ENCODE results near the gene ZDHHC14. TPM values are rescaled to one million over a fixed set of nuclear protein-coding genes. Genes with fewer than 3 reads are reported as not detected.

The ZDHHC14 gene
- total and polyA plus RNA-seq, 2 experiments from 2014 or later = 3.0 to 7.4 TPM

- DNase-seq (ENCODE audit: low spot score) = no peak
- no peak overlapping the region for H3K4me3 ChIP-seq
- H3K36me3 ChIP-seq (ENCODE audit: insufficient read depth) = peaks cover 3% of the 10 kb centered on the region; the same call in 1 of the 2 replicates
- H3K9me2 ChIP-seq (ENCODE audit: insufficient read depth) = 0 out of 2 replicates have a peak, but pooled peaks cover 3% of the 10 kb centered on the region
- peak overlapping the region; percentile 43; the same call in 1 of the 2 replicates for H2AFZ ChIP-seq
- no peaks in the 10 kb centered on the region for H3K79me2 ChIP-seq (replicated peaks; ENCODE audit: insufficient read depth)
- H3K27me3 ChIP-seq (ENCODE audit: insufficient read depth) = no peaks in the 10 kb centered on the region
- H3K36me3 Mint-ChIP-seq (ENCODE audit: low read depth) = peaks cover 41% of the 10 kb centered on the region
- peaks cover 37% of the 10 kb centered on the region for H3K9me3 Mint-ChIP-seq
- peaks cover 8% of the 10 kb centered on the region for H3K27me3 Mint-ChIP-seq (ENCODE audit: insufficient read depth, low read depth, poor library complexity)
- no peak for TF ChIP-seq ZNF114 (CRISPR knock-in tag; IDR thresholded peaks at IDR 0.05)
- no peak for TF ChIP-seq REST (IDR thresholded peaks at IDR 0.05; ENCODE audit: unreplicated experiment)
- no peak for TF ChIP-seq EZH2phosphoT487 (IDR thresholded peaks at IDR 0.05; ENCODE audit: unreplicated experiment)
- TF ChIP-seq POLR2AphosphoS5 (IDR thresholded peaks at IDR 0.05; ENCODE audit: low read depth) = no peak
- TF ChIP-seq ETS1 (IDR thresholded peaks at IDR 0.05) = no peak
- no peak for TF ChIP-seq JUNB (IDR thresholded peaks at IDR 0.05; ENCODE audit: unreplicated experiment)
- no peak for TF ChIP-seq EZH2 (IDR thresholded peaks at IDR 0.05; ENCODE audit: low read depth, unreplicated experiment)
- TF ChIP-seq NANOG (IDR thresholded peaks at IDR 0.05; ENCODE audit: borderline replicate concordance) = no peak
- TF ChIP-seq ZNF462 (CRISPR knock-in tag; IDR thresholded peaks at IDR 0.05) = no peak
- TF ChIP-seq STAT1 (IDR thresholded peaks at IDR 0.05; ENCODE audit: unreplicated experiment) = no peak
- no peak for TF ChIP-seq CTCF (conservative IDR thresholded peaks at IDR 0.05; ENCODE audit: low read depth in 2 of 2)
- no peak for TF ChIP-seq CREB1 (CRISPR knock-in tag; IDR thresholded peaks at IDR 0.05; ENCODE audit: low read depth)
- TF ChIP-seq ZNF331 (CRISPR knock-in tag; IDR thresholded peaks at IDR 0.05; ENCODE audit: low read depth) = no peak
- no peak overlapping the region for H3K27ac Mint-ChIP-seq
- peaks cover 17% of the 10 kb centered on the region for H3F3A ChIP-seq (replicated peaks; ENCODE audit: low read depth)
- H3K27ac ChIP-seq (ENCODE audit: low read depth) = peak overlapping the region; percentile 99
- no peak overlapping the region for H3K4me3 Mint-ChIP-seq
- H3K4me1 ChIP-seq (ENCODE audit: insufficient read depth) = peaks cover 21% of the 10 kb centered on the region
- peaks cover 33% of the 10 kb centered on the region for H3K4me1 Mint-ChIP-seq
- ATAC-seq = no peak
- no peaks in the 10 kb centered on the region for H4K20me1 ChIP-seq (replicated peaks; ENCODE audit: insufficient read depth)
- H3K4me2 ChIP-seq = peak overlapping the region; percentile 64; the same call in 1 of the 2 replicates
These were observed 326.6 kb downstream of the ZDHHC14 start for GRCh38 chr6:157707576-157707975.
